PFSK-1 (cell line): ENCODE results near the gene DNAH8.

Source experiments
- FOXP2 ChIP-seq: optimal IDR thresholded peaks from 2 replicates; pipeline ENCODE3; 2011; ENCODE audit warnings: borderline replicate concordance, control low read depth, inconsistent platforms; ENCODE audit not compliant: insufficient read depth; ENCODE audit errors: extremely low read length, extremely low read depth
- POLR2AphosphoS5 ChIP-seq: IDR thresholded peaks from 2 replicates; pipeline ENCODE4 v1.6.1; 2012; ENCODE audit warnings: low read depth, mild to moderate bottlenecking, control low read depth, low read length, moderate library complexity
- SIN3A ChIP-seq: IDR thresholded peaks from 2 replicates; pipeline ENCODE4 v1.6.1; 2012; ENCODE audit warnings: mild to moderate bottlenecking, low read length, moderate library complexity, borderline replicate concordance; ENCODE audit not compliant: insufficient read depth
- TAF1 ChIP-seq: IDR thresholded peaks from 2 replicates; pipeline ENCODE4 v1.6.1; 2012; ENCODE audit warnings: low read length, control low read depth, borderline replicate concordance; ENCODE audit not compliant: insufficient read depth
- TF ChIP-seq, protein P1 (sequence below), 2 experiments: IDR thresholded peaks; 2 replicates each; pipeline versions ENCODE4 v1.6.1 to v1.8.0; 2011 to 2012; ENCODE audit warnings: low read depth in 2 of 2, low read length in 2 of 2, control low read depth in 1 of 2, inconsistent platforms in 1 of 2, mild to moderate bottlenecking in 1 of 2, moderate library complexity in 1 of 2; ENCODE audit not compliant: insufficient read depth in 1 of 2

Gene DNAH8

DNA sequence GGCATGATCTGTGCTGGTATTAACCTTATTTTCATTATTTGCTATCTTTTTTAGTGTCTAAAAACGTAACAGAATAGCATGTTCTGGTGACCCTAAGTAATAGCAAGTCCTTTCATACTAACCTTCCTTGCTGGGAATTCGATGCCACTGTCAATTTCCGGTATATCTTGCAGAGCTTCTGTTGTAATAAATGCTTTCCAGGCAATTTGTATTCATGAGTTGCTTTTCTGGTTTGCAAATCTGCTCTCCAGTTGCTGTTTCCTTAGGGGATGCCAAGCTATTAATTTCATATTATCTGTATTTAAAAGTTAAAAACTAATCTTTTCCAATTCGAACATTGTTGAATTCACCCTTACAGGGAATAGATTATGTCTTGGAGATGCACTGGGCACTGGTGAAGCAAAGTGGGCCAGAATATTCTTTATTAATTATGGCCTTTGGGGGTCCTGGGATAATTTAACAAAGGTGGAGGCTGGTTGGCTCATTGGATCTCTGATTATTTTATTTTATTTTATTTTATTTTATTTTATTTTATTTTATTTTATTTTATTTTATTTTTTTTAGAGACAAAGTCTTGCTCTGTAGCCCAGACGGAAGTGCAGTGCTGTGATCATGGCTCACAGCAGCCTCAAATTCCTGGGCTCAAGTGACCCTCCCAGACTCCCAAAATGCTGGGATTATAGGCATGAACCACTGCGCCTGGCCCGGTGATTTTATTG is 209.8 kb downstream of the DNAH8 start:
- TF ChIP-seq, protein P1, sequence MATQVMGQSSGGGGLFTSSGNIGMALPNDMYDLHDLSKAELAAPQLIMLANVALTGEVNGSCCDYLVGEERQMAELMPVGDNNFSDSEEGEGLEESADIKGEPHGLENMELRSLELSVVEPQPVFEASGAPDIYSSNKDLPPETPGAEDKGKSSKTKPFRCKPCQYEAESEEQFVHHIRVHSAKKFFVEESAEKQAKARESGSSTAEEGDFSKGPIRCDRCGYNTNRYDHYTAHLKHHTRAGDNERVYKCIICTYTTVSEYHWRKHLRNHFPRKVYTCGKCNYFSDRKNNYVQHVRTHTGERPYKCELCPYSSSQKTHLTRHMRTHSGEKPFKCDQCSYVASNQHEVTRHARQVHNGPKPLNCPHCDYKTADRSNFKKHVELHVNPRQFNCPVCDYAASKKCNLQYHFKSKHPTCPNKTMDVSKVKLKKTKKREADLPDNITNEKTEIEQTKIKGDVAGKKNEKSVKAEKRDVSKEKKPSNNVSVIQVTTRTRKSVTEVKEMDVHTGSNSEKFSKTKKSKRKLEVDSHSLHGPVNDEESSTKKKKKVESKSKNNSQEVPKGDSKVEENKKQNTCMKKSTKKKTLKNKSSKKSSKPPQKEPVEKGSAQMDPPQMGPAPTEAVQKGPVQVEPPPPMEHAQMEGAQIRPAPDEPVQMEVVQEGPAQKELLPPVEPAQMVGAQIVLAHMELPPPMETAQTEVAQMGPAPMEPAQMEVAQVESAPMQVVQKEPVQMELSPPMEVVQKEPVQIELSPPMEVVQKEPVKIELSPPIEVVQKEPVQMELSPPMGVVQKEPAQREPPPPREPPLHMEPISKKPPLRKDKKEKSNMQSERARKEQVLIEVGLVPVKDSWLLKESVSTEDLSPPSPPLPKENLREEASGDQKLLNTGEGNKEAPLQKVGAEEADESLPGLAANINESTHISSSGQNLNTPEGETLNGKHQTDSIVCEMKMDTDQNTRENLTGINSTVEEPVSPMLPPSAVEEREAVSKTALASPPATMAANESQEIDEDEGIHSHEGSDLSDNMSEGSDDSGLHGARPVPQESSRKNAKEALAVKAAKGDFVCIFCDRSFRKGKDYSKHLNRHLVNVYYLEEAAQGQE (IDR thresholded peaks at IDR 0.05; ENCODE audit: insufficient read depth in 1 of 2, low read depth in 2 of 2, low read length in 2 of 2) = no peak
- no peak for TF ChIP-seq POLR2AphosphoS5
- no peak for TF ChIP-seq FOXP2
- TF ChIP-seq TAF1 = no peak
- no peak for TF ChIP-seq SIN3A

DNA sequence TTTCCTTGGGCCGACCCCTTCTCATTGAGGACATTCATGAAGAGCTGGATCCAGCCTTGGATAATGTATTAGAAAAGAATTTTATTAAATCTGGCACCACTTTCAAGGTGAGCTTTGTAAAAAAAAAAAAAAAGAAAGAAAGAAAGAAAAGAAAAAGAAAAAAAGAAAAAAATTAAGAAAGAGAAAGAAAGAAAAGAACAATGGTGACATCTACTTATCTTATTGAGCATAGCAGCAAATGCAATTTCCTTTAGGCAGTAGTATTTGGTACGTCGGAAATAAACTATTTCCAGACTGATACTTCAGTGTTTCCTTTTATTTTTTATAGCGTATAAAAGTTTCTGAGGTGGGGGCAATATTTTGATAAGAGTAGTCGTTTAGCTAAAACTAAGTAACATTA is 214.4 kb downstream of the DNAH8 start:
- TF ChIP-seq POLR2AphosphoS5 (no peak), FOXP2 (no peak), SIN3A (no peak), TAF1 (no peak)
- TF ChIP-seq, protein P1 (IDR thresholded peaks at IDR 0.05; ENCODE audit: insufficient read depth in 1 of 2, low read depth in 2 of 2, low read length in 2 of 2) = no peak

DNA sequence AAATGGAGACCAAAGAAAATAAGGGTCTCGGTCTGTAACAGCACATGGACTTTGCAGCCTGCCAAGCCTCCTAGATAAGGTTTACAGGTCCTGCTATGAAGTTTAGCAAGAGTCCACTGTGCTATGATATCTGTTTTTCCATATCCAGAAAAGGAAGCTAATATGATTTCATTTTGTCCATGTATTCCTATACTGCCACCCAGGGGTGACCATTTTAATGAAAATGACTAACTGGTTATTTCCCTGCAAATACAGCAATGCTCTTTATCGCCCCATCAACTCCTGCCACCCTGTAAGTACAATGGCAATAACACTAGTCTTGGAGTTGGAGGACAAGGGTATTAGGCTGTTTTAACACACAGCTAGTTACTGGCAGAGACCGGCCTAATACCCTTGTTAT is 218.3 kb downstream of the DNAH8 start:
- TF ChIP-seq TAF1 (no peak), FOXP2 (no peak), POLR2AphosphoS5 (no peak), SIN3A (no peak)
- TF ChIP-seq, protein P1 (IDR thresholded peaks at IDR 0.05; ENCODE audit: insufficient read depth in 1 of 2, low read depth in 2 of 2, low read length in 2 of 2) = no peak

DNA sequence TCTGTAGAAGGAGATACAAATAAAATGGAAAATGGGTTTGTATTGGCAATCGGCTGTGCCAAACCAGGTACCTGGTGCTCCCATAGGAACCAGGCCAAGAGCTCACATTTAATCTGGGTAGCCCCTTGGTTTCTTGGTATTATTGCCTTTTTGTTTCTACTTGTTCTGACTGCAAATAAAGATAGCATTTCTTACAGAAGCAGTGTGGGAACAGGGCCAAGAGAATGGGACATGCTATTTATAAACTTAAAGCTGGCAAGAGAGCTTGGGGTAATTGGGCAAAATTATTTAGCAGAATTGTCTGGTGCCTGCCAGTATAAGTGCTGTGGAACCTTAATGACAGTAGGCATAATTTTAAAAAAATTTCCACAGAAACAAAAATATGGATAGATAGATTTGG is 219.9 kb downstream of the DNAH8 start:
- TF ChIP-seq FOXP2 (no peak), SIN3A (no peak), POLR2AphosphoS5 (no peak), TAF1 (no peak)
- TF ChIP-seq, protein P1 (IDR thresholded peaks at IDR 0.05; ENCODE audit: insufficient read depth in 1 of 2, low read depth in 2 of 2, low read length in 2 of 2) = no peak
